ENCODE results near the gene SNCG.
A peak's percentile ranks its signal among the peaks of the same experiment; 100 is the strongest.

SNCG gene

GRCh38 chr10:86960003-86960862 is 1.8 kb downstream of the SNCG start:
- H3K27ac ChIP-seq = no peak overlapping the region; the same call in 1 of the 2 replicates
- no peak for TF ChIP-seq ZFX (IDR thresholded peaks at IDR 0.05)
- TF ChIP-seq CTCF (conservative IDR thresholded peaks at IDR 0.05) = peak; percentile 73

GRCh38 chr10:86960863-86961434 is 2.5 kb downstream of the SNCG start:
- no peak overlapping the region for H3K27ac ChIP-seq
- no peak for TF ChIP-seq ZFX (IDR thresholded peaks at IDR 0.05)

- H3K27ac ChIP-seq = no peak overlapping the region
- TF ChIP-seq ZFX (IDR thresholded peaks at IDR 0.05) (no peak), CTCF (conservative IDR thresholded peaks at IDR 0.05) (no peak)
Measured at GRCh38 chr10:86961481-86962091, 3.2 kb downstream of the SNCG start.

- no peak overlapping the region for H3K27ac ChIP-seq
- TF ChIP-seq ZFX (IDR thresholded peaks at IDR 0.05) (no peak), CTCF (conservative IDR thresholded peaks at IDR 0.05) (no peak)
Measured at GRCh38 chr10:86962136-86962980, 4.0 kb downstream of the SNCG start.

GRCh38 chr10:86962981-86963310 is 4.5 kb downstream of the SNCG start:
- TF ChIP-seq ZFX (IDR thresholded peaks at IDR 0.05) (no peak), CTCF (conservative IDR thresholded peaks at IDR 0.05) (no peak)
- no peak overlapping the region for H3K27ac ChIP-seq

GRCh38 chr10:86963341-86963919 is 5.0 kb downstream of the SNCG start:
- no peak overlapping the region for H3K27ac ChIP-seq
- TF ChIP-seq ZFX (IDR thresholded peaks at IDR 0.05) (no peak), CTCF (conservative IDR thresholded peaks at IDR 0.05) (no peak)

- H3K27ac ChIP-seq = no peak overlapping the region
- no peak for TF ChIP-seq ZFX (IDR thresholded peaks at IDR 0.05)
Measured at GRCh38 chr10:86964061-86964846, 5.9 kb downstream of the SNCG start.

Measured in C4-2B (cell line).